Measurements from ENCODE around the gene DENND2D.

The DENND2D gene

GRCh38 chr1:111202707-111203623 lies 2.5 kb upstream of the DENND2D start:
- H3K9ac ChIP-seq (ENCODE audit: low read length): peak overlapping the region; percentile 99
- peak overlapping the region; percentile 89 for H3K27ac ChIP-seq (ENCODE audit: low read depth, low read length, poor library complexity, severe bottlenecking)
- H3K9me3 ChIP-seq (ENCODE audit: low read length): no peaks in the 10 kb centered on the region
- peaks cover 6% of the 10 kb centered on the region; the same call in 1 of the 2 replicates for H3F3A ChIP-seq (ENCODE audit: insufficient read depth, low read length)
- TF ChIP-seq EZH2 (IDR thresholded peaks at IDR 0.05; ENCODE audit: borderline replicate concordance, low read length): no peak
- TF ChIP-seq CTCF (IDR thresholded peaks at IDR 0.05; ENCODE audit: low read length): no peak
- no peak overlapping the region for H2AFZ ChIP-seq (ENCODE audit: low read length)
- H3K36me3 ChIP-seq (ENCODE audit: insufficient read depth, low read length): peaks cover 45% of the 10 kb centered on the region; the same call in 1 of the 2 replicates
- H3K4me1 ChIP-seq (ENCODE audit: insufficient read depth, low read length, severe bottlenecking): peaks cover 82% of the 10 kb centered on the region
- H3K4me2 ChIP-seq (ENCODE audit: low read length): peak overlapping the region; percentile 87
- H3K9me2 ChIP-seq (ENCODE audit: low read depth, low read length): no peaks in the 10 kb centered on the region
- H4K20me1 ChIP-seq (ENCODE audit: insufficient read depth, low read length): no peaks in the 10 kb centered on the region
- peak overlapping the region; percentile 75 for H3K4me3 ChIP-seq (ENCODE audit: low read depth, low read length, poor library complexity, severe bottlenecking)
- H3K27me3 ChIP-seq (ENCODE audit: insufficient read depth, low read length): no peaks in the 10 kb centered on the region
- H3K79me2 ChIP-seq (ENCODE audit: insufficient read depth, low read length): peaks cover 10% of the 10 kb centered on the region; the same call in 1 of the 2 replicates

GRCh38 chr1:111202366-111202706 lies 1.9 kb upstream of the DENND2D start:
- Histone ChIP-seq H4K20me1 (ENCODE audit: insufficient read depth, low read length) (no peaks in the 10 kb centered on the region), H3K36me3 (ENCODE audit: insufficient read depth, low read length) (peaks cover 51% of the 10 kb centered on the region; the same call in 1 of the 2 replicates), H3K9me2 (ENCODE audit: low read depth, low read length) (no peaks in the 10 kb centered on the region), H3K4me3 (ENCODE audit: low read depth, low read length, poor library complexity, severe bottlenecking) (peak overlapping the region; percentile 75), H2AFZ (ENCODE audit: low read length) (no peak overlapping the region), H3K79me2 (ENCODE audit: insufficient read depth, low read length) (peaks cover 10% of the 10 kb centered on the region; the same call in 1 of the 2 replicates), H3K9me3 (ENCODE audit: low read length) (no peaks in the 10 kb centered on the region), H3K4me1 (ENCODE audit: insufficient read depth, low read length, severe bottlenecking) (peaks cover 88% of the 10 kb centered on the region), H3F3A (ENCODE audit: insufficient read depth, low read length) (peaks cover 6% of the 10 kb centered on the region; the same call in 1 of the 2 replicates), H3K27me3 (ENCODE audit: insufficient read depth, low read length) (no peaks in the 10 kb centered on the region), H3K27ac (ENCODE audit: low read depth, low read length, poor library complexity, severe bottlenecking) (peak overlapping the region; percentile 89), H3K4me2 (ENCODE audit: low read length) (peak overlapping the region; percentile 87), H3K9ac (ENCODE audit: low read length) (peak overlapping the region; percentile 99)
- TF ChIP-seq EZH2 (IDR thresholded peaks at IDR 0.05; ENCODE audit: borderline replicate concordance, low read length) (no peak), CTCF (IDR thresholded peaks at IDR 0.05; ENCODE audit: low read length) (no peak)

- H3K9ac ChIP-seq (ENCODE audit: low read length): peak overlapping the region; percentile 99
- peak overlapping the region; percentile 87 for H3K4me2 ChIP-seq (ENCODE audit: low read length)
- peaks cover 85% of the 10 kb centered on the region for H3K4me1 ChIP-seq (ENCODE audit: insufficient read depth, low read length, severe bottlenecking)
- H3K9me3 ChIP-seq (ENCODE audit: low read length): no peaks in the 10 kb centered on the region
- H3K27me3 ChIP-seq (ENCODE audit: insufficient read depth, low read length): no peaks in the 10 kb centered on the region
- peaks cover 60% of the 10 kb centered on the region for H3K36me3 ChIP-seq (ENCODE audit: insufficient read depth, low read length)
- H3K79me2 ChIP-seq (ENCODE audit: insufficient read depth, low read length): peaks cover 10% of the 10 kb centered on the region; the same call in 1 of the 2 replicates
- H3K9me2 ChIP-seq (ENCODE audit: low read depth, low read length): no peaks in the 10 kb centered on the region
- H3K27ac ChIP-seq (ENCODE audit: low read depth, low read length, poor library complexity, severe bottlenecking): peak overlapping the region; percentile 89
- peaks cover 6% of the 10 kb centered on the region; the same call in 1 of the 2 replicates for H3F3A ChIP-seq (ENCODE audit: insufficient read depth, low read length)
- TF ChIP-seq CTCF (IDR thresholded peaks at IDR 0.05; ENCODE audit: low read length) (no peak), EZH2 (IDR thresholded peaks at IDR 0.05; ENCODE audit: borderline replicate concordance, low read length) (no peak)
- H3K4me3 ChIP-seq (ENCODE audit: low read depth, low read length, poor library complexity, severe bottlenecking): no peak overlapping the region
- no peak overlapping the region for H2AFZ ChIP-seq (ENCODE audit: low read length)
- H4K20me1 ChIP-seq (ENCODE audit: insufficient read depth, low read length): no peaks in the 10 kb centered on the region
These were observed 1.0 kb upstream of the DENND2D start for GRCh38 chr1:111201275-111202090.

Data from OCI-LY1 (cell line).